Measurements from ENCODE around the gene GNGT2.
A peak's percentile ranks its signal among the peaks of the same experiment; 100 is the strongest.

Gene GNGT2

GRCh38 chr17:49210158-49211029 is at the start of gene GNGT2, which contains the start of gene ABI3:
GNGT2 (minus strand) TSS chr17:49210574; CDS start chr17:49207422, 3,152 bp downstream.
ABI3 (plus strand) TSS chr17:49210707; CDS start chr17:49210725, 18 bp downstream.
- peak in 2 of 10 donors; percentile 19 to 81 for DNase-seq
- intact Hi-C loops (cut with DNase I) = no loop called here

- intact Hi-C loops (cut with DNase I) = no loop called here
- no peak for DNase-seq
These were observed 49.3 kb upstream of the GNGT2 start for GRCh38 chr17:49259663-49260010.

DNA sequence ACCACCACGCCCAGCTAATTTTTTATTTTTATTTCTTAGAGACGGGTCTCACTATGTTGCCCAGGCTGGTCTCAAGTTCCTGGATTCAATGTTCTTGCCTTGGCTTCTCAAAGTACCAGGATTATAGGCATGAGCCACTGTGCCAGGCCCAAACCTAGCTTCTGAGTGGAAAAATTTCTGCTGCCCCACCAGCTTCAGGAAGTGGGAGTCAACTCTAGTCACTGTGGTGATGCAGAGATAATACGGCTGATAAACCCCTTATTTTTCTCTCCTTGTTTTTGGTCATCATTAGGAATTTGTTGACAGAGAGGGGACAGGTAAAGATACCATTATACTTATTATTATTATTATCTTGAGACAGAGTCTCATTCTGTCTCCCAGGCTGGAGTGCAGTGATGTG is 48.0 kb upstream of the GNGT2 start:
- DNase-seq = no peak
- intact Hi-C loops (cut with DNase I) = no loop called here

DNA sequence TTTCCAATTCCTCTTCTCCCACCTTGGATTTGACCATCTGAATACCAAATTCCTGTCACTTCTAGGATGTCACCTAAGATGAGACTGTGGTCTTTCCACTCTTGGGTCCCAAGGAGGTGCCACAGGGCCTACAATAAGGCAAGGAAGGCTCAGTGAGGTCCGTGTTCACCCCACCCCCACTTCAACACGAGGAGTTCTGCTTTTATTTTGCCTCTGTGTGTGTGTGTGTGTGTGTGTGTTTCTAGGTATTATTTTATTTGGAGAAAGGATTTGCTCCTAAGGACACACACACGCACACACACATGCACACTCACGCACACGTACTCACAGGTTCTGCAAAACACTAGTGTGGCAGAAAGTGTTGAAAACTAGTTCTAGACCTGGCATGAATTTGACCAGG is 44.8 kb upstream of the GNGT2 start:
- no peak for DNase-seq
- intact Hi-C loops (cut with DNase I) = no loop called here

DNA sequence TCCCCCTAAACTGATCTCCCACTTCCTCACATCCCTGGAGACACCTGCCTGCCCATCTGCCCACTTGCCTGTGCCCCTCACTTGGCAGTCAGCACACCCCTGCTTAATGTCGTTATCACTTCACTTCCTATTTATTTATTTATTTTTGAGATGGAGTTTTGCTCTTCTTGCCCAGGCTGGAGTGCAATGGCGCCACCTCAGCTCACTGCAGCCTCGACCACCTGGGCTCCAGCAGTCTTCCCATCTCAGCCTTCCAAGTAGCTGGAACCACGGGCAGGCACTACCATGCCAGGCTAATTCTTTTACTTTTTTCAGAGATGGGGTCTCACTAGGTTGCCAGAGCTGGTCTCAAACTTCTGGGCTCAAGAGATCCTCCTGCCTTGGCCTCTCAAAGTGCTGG is 43.7 kb upstream of the GNGT2 start:
- no peak for DNase-seq
- intact Hi-C loops (cut with DNase I) = no loop called here

- no peak for DNase-seq
- intact Hi-C loops (cut with DNase I) = no loop called here
These were observed 41.8 kb upstream of the GNGT2 start for GRCh38 chr17:49252148-49252695.

DNA sequence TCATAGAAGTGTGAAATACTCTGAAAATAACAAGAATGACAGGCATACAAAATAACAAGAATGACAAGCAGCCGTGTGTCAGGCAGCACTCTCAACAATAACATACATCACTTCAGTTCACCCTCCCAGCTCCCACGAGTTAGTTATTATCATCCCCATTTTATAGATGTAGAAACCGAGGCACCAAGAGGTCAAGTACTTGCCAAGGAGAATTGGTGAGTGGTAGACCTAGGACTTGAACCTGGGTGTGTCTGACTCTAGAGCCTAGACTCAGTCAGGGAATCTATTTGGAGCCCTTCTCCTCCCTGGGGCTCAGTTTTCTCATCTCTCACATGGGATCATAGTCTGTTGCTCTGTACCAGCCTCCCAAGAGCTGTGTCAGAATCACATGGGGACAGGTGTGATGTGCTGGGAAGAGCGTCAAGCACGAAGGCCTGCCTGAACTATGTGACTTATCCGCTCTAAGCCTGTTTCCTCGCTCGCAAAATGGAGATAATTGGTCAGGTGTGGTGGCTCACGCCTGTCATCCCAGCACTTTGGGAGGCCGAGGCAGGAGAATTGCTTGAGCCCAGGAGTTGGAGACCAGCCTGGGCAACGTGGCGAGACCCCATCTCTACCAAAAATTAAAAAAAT is 39.6 kb upstream of the GNGT2 start:
- intact Hi-C loops (cut with DNase I) = no loop called here
- DNase-seq = no peak

- intact Hi-C loops (cut with DNase I) = no loop called here
- DNase-seq = peak in 1 of 10 donors; percentile 37
These were observed 39.0 kb upstream of the GNGT2 start for GRCh38 chr17:49249292-49249794.

- intact Hi-C loops (cut with DNase I) = no loop called here
- no peak for DNase-seq
These were observed 37.6 kb upstream of the GNGT2 start for GRCh38 chr17:49247944-49248343.

DNA sequence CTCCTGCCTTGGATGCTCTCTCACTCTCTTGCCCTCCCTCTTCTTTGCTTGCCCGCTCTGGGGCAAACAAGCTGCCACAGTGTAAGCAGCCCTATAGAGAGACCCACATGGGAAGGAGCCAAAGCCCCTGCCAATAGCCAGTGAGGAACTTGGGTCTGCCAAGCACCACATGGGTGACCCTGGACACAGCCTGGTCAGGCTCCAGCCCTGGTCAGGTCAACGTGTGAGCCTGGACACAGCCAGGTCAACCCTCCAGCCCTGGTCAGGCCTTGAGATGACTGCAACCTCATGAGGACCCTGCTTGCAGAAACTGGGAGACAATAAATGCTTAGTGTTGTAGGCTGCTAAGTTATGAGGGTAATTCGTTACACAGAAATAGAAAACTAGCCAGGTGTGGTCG is 34.5 kb upstream of the GNGT2 start:
- intact Hi-C loops (cut with DNase I) = no loop called here

DNA sequence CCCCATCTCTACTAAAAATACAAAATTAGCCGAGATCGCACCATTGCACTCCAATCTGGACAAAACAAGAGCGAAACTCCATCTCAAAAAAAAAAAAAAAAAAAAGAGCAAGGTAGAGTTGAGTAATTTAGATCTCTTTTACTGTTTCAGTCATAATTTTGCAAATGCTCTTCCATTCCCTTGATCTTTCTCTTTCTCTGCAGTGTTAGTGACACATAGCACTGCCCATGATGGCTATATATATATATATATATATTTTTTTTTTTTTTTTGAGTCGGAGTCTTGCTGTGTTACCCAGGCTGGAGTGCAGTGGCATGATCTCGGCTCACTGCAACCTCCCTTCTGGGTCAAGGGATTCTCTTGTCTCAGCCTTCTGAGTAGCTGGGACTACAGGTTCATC is 32.4 kb upstream of the GNGT2 start:
- no peak for DNase-seq
- intact Hi-C loops (cut with DNase I) = no loop called here

More for the DNA sequence above, 34.5 kb upstream of the GNGT2 start:
- DNase-seq = peak in 1 of 10 donors; percentile 50

DNA sequence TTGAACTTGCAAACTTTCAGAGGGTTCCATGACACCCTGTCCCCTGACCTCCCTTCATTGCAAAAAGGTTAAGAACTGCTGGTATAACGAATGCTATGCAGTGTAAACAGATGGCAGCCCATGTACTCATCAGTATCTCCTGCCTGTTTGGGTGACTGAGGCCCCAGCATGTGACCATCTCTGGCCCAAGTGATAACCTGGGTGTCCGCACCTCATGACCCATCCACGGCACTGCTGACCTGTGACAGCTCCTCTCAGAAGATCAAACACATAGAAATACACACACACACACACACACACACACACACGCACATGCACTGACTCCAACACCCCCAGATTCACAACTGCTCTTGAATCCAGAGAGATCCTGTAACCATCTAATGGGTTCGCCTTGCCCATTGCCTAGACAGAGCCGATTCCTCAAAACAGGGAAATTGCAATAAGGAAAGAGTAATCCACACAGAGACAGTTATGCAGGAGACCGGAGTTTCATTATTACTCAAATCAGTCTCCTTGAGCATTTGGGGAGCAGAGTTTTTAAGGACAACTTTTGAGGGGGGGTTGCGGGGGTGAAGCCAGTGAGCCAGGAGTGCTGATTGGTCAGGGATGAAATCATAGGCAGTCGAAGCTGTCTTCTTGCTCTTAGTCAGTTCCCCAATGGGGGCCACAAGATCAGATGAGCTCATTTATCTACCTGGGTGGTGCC is 31.5 kb upstream of the GNGT2 start:
- no peak for DNase-seq
- intact Hi-C loops (cut with DNase I) = no loop called here

- DNase-seq = peak in 1 of 10 donors; percentile 24
- intact Hi-C loops (cut with DNase I) = no loop called here
These were observed 30.7 kb upstream of the GNGT2 start for GRCh38 chr17:49241040-49241439.

DNA sequence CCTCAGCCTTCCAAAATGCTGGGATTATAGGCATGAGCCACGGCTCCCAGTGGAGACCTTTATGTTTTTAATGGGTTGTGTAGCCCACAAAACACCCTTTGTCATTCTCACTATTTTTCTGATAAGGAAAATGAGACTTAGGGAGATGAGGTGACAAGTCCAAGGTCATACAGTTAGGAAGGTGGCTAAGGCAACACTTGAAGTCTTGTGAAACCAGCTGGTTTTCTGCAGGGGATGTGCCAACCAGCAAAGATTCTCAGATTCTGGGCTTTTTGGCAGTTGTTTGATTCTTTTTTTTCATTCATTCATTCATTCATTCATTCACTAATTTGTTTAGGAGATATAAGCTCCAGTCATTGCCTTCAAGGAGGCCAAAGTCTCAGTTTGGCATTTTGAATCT is 30.2 kb upstream of the GNGT2 start:
- intact Hi-C loops (cut with DNase I) = no loop called here

GRCh38 chr17:49239963-49240362 is 29.6 kb upstream of the GNGT2 start:
- DNase-seq = no peak
- intact Hi-C loops (cut with DNase I) = no loop called here

More for the DNA sequence above, 30.2 kb upstream of the GNGT2 start:
- no peak for DNase-seq

GRCh38 chr17:49235896-49236295 is 25.5 kb upstream of the GNGT2 start:
- intact Hi-C loops (cut with DNase I) = no loop called here
- DNase-seq = no peak

- no peak for DNase-seq
- intact Hi-C loops (cut with DNase I) = no loop called here
These were observed 24.2 kb upstream of the GNGT2 start for GRCh38 chr17:49234509-49235080.

DNA sequence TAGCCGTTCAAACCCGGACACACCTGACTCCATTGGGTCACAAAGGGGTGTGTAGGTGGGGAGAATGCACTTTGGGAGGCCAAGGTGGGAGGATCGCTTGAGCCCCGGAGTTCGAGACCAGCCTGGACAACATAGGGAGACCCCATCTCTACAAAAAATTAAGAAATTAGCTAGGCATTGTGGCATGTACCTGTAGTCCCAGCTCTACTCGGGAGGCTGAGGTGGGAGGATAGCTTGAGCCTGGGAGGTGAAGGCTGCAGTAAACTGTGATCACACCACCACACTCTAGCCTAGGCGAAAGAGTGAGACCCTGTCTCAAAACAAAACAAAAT is 21.2 kb upstream of the GNGT2 start:
- intact Hi-C loops (cut with DNase I) = no loop called here
- DNase-seq = no peak

GRCh38 chr17:49230636-49231562 is 20.5 kb upstream of the GNGT2 start, which contains the start of gene PHOSPHO1:
PHOSPHO1 (minus strand) TSS chr17:49230787; CDS start chr17:49226691, 4,096 bp downstream.
- intact Hi-C loops (cut with DNase I) = no loop called here
- peak; percentile 75 to 98 (median 89) for DNase-seq

All from posterior cingulate gyrus (tissue), 11 donors.